Left colon (tissue), 2 donors: ENCODE results near the gene KLF11. TPM values are rescaled to one million over a fixed set of nuclear protein-coding genes. Genes with fewer than 3 reads are reported as not detected.
"Not testable (repeated sequence)": the region's sequence is repeated elsewhere in the genome, so short reads cannot be mapped to it uniquely, and the experiment has no call there.

Source experiments
- ATAC-seq: fragments of 200-7000 bp; cut with Tn5 transposase; one replicate; pipeline ENCODE4 v1.9.1; 2020; ENCODE audit warnings: mild to moderate bottlenecking, moderate library complexity
- DNase-seq, 2 donors: peaks; one replicate each; pipeline ENCODE4 v3.0.0-alpha.2; 2020
- intact Hi-C, 2 donors: fragments of 100-400 bp; cut with DNase I in 1 of 2; cut with micrococcal nuclease in 1 of 2; formaldehyde crosslinking; loops; one replicate each; pipeline versions ENCODE4 v1.11.2 to v1.14.0; 2022; cut with DNase I, micrococcal nuclease
- total RNA-seq, 2 donors: library from RNA; stranded (reverse); fragmentation: NEBNext Ultra II Directional; extraction: Animal tissue kit (Norgen Biotek cat#: 25700); gene quantifications; one replicate each; pipeline ENCODE4 v1.2.1, GENCODE V29; 2021
- donor health status: DM: no; HTN: no; CAD: no.
- donor health status: DM: yes; HTN: yes; CAD: no.

Gene KLF11
- total RNA-seq, 2 donors from 2014 or later = 9.7 to 10.2 TPM

DNA sequence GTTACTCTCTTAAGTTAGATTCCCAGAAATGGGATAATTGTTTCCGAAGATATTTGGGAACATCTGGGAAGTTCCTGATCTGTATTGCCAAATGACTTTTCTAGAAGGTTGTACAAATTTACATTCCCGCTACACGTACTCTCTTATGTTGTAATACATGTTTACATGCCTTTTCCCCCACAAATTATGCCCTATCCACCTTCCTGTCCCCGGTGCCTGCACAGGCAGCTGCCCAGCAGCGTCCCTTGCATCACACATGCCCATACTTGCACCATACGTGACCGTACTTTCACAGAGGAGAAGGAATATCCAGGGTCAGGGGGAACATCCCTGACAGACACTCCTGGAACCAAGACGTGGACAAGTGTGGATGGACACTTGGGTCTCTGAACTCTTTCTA lies 24.2 kb upstream of the KLF11 start:
- intact Hi-C loops = no loop called here
- ATAC-seq (no peak), DNase-seq (no peak)

DNA sequence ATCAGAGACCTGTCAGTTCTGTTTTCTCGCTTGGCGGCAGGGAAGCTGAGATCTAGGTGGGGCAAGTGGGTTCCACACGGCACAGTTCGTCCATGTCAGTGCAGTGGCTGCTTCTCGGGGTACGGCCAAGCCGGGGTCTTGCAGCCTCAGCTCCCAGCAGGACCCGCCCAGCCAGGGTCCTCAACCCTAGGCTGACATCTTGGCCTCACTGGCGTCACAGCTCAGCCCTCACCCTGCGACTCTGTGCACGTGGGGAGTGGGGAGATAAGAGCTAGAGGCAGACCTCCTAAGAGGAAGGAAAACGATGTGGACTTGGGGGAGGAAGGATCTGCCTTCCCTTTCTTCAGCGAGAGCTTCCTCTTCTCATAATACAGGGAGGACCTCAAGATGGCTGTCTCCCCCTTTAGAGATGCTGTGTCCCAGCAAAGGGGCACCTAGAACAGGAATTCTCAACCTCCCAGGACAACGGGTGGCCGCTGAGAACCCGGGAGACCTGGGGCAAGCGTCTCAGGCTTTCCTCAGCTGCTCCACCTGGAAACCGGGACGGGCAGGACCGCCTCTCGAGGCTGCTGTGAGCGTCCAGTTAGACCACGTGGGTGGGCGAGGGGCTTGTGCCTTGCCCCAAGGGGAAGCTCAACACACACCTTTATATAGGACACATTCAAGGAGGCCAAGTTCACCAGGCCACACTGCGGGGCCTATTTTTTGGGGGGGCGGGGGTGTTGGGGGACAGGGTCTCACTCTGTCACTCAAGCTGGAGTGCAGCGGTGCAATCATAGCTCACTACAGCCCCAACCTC lies 23.5 kb upstream of the KLF11 start:
- no peak for DNase-seq
- no peak for ATAC-seq
- intact Hi-C loops = no loop called here

DNA sequence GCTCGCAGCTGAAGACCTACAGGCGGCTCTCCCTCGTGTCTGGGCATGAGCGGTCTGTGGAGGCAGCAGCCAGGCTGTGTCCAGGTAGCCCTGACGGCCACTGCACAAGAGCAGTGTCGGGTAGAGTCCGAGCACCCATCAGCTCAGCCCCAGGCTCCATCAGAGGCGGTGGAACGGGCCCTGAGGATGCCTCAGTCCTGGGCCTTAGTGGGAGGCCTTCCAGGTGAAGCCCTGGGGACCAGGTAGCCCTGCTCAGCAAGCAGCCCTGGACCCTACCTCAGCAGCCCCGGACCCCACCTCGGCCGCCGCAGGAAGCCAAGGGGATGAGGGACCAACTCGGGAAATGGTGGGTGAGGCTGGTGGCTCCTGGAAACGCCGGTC lies 21.3 kb upstream of the KLF11 start:
- intact Hi-C loops = no loop called here
- ATAC-seq (no peak), DNase-seq (no peak)

DNA sequence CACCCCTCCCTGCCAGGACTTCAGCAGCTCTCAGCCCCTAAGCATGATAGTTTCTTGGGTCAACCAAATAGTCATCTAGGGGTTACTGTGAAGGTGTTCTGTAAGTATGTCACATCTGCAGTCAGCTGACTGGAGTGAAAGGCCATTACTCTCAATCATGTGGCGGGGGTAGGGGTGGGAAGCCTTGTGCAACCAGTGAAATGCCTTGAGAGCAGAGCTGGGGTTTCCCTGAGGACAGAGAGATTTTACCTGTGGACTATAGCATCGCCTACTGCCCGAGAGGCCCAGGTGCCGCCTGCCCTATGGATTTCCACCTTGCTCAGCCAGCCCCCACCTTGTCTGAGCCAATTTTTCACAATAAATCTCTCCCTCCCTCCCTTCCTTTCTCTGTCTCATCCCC lies 20.9 kb upstream of the KLF11 start:
- intact Hi-C loops = no loop called here
- DNase-seq (no peak), ATAC-seq (no peak)

DNA sequence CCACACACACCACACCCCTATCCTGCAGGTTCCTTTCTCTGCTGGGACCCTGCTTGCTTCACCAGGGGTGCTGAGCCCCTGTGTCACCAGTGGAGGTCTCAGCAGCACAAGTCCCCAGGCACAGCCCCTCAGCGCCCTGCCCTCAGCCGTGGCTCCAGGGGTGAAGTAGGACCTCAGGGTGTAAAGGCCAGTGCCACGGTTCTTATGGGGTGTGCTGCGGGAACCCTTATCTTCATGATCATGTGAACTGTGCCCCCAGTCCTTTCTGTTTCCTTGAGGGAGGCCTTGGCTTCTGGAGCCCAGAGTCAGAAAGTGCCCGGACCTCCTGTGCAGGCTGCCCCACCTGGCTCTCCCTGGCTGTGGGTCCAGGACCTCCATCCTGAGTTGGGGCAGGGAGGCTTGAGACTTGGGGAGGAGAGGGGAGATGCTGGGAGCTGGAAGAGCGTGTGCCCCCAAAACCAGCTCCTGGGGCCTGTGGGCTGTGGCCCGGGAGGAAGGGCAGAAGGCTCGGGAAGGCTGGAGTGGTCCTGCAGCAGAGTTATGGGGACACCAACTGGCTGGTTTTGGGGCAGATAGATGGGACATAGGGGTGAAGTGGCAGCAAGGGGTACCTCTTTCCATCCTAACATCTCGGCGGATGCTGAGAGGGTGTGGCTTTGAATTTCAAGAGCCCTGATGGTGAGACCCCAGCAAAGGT lies 20.2 kb upstream of the KLF11 start:
- ATAC-seq (no peak), DNase-seq (no peak)
- intact Hi-C loops = no loop called here

DNA sequence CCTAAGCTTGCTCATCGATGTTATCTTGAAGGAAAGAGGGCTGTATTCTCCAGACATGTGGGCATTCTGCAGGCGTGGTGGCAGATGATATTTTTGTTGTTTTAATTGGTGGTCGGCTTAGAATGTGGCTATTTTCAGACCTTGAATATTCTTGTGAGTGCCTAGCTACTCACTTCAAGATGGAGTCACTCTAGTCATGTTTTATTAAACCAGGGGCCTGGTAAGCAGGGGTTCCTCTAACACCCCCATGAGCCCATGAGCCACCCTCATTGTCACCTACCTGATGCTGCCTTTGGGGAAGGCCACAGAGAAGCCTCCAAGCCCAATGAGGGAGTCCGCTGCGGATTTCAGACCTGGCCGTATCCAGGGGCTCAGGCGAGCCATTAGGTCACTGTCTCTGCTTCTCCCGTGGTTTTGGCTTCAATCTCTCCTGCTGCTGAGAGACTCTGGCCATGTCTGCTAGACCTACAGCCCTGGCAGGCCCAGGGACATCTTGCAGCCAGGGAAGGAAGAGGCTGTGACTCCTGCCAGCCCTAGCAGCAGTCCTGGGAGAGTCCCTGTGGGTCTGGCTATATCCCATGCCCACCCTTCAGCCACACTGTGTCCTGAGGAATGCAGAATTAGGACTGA lies 16.3 kb upstream of the KLF11 start:
- intact Hi-C loops = no loop called here
- no peak for DNase-seq
- no peak for ATAC-seq

DNA sequence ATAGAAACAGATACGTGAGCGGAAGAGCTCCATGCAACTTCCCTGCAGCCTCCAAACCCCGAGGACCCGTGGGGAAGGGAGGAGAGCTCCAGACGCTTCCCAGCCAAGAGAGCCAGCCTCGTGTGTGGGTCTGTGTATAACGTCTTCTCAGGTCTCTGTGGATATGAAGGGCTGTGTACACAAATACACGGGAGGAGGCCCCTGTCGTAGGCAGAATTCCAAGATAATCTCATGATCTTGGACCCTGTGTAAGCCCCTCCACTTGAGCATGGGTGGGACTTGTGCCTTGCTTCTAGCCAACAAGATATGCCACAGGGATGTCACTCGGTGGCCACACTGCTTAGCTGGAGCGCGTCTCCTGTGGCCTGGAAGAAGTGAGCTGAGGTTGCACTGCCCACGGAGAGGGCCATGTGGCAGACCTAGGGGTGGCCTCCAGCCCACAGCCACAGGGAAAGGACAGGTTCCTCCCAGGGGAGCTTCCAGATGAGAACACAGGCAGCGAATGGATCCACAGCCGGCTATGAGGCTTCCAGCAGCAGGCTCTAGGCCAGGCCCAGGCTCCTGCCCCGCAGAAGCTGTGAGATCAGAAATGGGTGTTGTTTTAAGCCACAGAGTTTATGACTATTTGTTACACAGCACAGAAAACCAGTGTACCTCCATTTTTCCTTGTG lies 15.6 kb upstream of the KLF11 start:
- DNase-seq (no peak), ATAC-seq (no peak)
- intact Hi-C loops = no loop called here

DNA sequence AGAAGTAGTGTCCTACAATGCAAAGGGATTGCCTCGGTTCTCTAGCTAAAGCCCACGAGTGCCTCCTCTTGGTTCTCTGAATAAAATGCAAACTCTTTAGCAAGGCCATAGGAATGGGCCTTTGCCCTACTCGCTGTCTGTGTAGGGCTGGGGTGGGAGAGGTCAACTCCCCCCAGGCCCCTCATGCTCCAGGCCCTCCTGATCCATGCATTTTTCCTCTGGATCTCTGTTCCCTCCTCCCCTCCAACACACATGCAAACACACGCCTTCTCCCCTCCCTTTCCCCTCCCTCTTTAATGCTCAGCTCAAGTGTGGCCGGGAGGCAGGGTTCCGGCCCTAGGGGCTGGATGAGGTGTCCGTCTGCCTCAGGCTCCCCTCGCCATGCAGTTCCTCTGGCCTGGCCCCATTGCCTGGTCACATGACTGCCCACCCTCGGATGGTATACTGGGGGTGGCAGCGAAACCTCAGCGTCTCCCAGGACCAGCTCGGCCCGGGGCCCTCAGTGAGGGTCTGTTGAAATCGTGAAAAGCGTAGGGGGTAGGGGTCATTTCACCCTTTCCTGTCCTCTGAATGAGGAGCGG lies 14.9 kb upstream of the KLF11 start:
- ATAC-seq (no peak), DNase-seq (no peak)
- intact Hi-C loops = no loop called here

DNA sequence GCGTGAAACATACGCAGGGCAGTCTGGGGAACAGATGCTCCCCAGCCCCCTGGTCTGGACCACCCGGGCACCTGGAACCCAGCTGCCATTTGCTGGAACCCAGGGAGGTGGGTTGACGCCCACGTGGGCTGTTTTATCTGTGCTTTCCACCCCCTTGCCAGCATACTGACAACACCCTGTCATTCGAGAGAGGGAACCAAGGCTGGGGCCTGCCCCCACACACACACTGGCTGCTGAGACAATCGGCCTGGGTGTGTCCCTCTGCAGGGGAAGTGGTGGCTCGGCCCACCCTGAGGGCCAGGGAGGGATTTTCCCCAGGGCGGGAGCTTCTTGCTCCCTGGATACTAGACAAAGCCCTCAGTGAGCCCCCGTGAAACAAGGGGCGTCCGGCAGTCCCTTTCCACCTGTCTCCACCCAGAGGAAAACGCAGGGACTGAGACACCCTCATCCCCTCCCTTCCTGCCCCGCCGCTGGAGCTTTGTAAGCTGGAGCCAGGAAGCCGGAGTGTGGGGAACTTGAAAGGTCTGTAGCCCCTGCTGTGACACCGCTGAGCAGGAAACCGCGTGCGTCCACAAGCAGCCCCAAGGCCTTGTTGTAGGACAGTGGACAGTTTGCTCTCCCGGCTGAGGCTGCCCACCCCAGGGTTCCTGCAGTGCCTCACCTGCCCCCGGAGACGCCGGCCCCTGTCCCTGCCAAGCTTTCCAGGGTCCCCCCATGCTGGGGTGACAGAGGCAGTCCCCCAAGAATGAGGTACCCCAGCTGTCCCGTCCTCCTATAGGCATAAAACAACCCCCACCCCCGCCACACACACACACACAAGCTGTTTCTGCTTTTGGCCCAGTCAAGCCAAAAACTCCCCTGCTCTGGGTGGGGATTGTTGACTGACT lies 14.1 kb upstream of the KLF11 start:
- DNase-seq (peak; percentile 63 to 72), ATAC-seq (peak; percentile 83)
- intact Hi-C loops = no loop called here

DNA sequence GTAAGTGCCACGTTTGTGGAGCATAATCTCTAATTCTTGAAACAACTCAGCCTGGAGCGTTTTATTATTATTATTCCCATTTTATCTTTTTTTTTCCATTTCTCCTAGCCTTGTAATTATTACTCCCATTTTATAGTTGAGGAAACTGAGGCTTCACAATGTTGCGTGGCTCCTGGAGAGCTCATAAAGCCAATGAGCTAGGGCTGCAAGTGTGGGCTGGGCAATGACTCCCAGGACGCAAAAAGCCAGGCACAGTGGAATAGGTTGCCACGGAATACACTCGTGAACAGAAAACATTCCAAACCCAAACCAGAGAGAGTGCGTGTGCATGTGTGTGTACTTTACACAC lies 13.5 kb upstream of the KLF11 start:
- ATAC-seq (no peak), DNase-seq (no peak)
- intact Hi-C loops = no loop called here

DNA sequence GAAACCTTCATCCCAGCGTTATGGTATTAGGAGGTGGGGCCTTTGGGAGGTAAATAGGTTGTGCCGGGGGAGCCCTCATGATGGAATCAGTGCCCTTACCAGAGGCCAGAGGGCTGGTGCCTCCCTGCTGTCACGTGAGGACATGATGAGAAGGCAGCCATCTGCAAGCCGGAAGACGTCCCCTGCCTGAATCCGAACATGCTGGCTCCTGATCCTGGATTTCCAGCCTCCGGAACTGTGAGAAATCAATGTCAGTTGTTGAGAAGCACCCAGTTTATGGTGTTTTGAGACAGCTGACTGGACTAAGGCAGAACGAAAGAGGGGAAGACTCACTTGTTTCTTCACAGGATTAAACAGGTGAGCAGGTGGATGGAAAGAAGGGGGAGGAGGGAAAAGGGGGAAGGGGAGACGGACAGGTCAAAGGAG lies 13.0 kb upstream of the KLF11 start:
- ATAC-seq (peak; percentile 67), DNase-seq (peak; percentile 48 to 69)
- intact Hi-C loops = no loop called here

DNA sequence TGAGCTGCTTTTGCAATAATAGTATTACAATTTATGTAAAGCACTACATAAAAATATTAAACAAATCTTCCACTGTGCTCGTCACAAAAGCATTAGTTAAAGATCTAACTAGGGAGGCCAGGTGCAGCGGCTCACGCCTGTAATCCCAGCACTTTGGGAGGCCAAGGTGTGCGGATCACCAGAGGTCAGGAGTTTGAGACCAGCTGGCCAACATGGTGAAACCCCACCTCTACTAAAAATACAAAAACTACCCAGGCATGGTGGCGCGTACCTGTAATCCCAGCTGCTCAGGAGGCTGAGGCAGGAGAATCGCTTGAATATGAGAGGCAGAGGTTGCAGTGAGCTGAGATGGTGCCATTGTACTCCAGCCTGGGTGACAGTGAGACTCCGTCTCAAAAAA lies 12.6 kb upstream of the KLF11 start:
- intact Hi-C loops, ATAC-seq, DNase-seq: not testable (repeated sequence)

DNA sequence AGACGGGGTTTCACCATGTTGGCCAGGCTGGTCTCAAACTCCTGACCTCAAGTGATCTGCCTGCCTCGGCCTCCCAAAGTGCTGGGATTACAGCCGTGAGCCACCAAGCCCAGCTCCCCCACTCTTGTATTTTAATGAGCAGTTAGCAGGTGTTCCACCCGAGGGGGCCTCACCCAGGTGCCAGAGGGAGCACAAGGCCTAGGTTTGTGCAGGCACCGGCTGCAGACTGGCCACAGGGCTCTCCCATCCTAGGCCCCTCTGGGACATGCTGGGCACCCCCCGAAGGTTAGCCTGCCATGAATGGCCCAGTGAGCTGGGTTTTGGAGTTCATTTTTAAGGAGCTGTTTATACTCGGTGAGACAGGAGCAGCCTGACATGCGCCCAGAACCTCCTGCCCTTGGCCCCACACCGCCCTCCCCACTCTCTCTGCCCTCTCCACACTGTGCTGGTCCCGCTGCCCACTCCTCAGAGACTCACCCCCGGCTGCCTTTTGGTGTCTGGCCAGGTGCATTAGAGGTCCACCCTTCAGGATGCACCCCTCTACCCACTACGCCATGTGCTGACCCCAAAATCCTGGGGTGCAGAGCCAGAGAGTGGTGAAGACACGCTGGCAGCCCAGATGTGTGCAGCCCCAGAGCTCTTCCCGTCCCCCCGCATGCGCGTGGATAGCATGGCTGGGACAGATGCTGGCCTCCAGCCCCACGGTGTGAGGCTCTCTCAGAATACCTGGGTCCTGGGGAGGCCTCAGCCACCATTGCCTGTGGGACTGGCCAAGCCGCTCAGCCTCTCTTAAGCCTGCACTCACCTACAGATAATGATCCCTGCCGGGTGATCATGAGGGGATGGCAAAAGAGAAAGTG lies 11.2 kb upstream of the KLF11 start:
- DNase-seq = no peak
- no peak for ATAC-seq
- intact Hi-C loops = no loop called here

DNA sequence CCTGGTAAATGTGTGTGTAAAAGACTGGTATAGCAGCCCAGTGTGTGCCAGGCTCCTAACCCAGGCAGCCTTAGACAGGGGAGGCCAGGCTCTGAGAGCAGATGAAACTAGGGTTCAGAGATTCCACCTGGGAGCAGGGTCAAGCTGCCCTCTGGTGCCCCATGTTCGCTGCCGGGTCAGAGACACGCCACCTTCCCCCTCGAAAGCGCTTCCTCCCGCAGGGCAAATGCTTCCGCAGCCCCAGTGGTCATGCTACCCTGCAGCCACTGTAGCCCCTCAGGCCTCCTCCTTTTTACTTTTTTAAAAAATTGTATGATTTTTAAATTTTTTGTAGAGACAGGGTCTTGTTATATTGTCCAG lies 10.6 kb upstream of the KLF11 start:
- ATAC-seq (no peak), DNase-seq (no peak)
- intact Hi-C loops = no loop called here

DNA sequence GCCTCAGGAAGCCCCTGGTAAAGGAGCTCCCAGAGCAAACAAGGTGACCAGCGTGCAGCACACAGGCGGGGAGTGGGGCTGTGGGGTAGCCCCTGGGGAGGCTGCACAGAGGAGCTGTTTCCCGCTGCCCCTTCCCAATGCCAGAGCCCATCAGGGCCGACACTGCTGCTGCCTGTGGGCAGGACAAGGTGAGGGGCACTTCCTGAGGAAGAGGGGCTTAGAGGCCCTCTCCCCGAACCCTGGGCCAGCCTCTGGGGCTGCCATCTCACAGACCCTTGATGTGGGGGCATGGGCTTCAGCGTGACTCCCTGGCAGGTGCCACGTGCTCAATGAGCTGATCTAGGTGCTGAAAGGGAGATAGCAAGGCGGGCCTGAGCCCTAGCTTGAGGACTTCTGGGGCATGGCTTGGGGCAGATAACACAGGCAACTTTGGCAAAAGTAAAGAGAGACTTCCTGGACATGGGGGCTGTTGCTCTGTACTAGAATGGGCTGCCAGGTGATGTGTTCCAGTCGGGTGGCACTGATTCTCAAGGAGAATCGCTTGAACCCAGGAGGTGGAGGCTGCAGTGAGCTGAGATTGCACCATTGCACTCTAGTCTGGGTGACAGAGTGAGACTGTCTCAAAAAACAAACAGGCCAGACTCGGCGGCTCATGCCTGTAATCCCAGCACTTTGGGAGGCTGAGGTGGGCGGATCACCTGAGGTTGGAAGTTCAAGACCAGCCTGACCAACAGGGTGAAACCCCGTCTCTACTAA lies 9.9 kb upstream of the KLF11 start:
- DNase-seq (no peak), ATAC-seq (no peak)
- intact Hi-C loops = no loop called here

DNA sequence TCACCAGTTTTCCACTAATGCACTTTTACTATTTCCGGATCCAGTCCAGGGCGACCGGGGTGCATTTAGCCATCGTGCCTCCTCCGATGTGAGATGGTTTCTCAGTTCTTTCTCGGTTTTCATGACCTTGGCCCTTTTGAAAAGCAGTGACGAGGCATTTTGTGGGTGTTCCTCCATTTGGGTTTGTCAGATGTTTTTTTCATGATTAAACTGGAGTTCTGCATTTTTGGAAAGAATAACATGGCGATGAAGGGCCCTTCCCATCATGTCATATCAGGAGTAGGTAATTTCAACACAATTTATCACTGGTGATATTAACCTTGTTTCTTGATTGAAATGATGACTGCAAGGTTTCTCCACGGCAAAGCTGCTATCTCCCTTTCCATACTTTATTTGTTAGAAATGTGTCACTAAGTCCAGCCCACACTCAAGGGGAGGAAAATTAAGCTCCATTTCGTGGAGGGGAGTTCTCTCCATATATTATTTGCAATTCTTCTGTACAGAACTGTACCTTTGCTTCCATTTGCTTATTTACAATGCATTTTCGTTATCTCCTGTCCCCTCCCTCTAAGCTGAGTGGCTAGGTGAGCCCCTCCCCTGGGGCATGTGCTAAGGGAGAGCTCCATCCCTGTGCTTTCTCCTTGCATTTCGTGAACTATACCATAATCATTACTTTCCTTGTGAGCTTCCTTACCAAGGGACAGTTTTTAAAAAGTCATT lies 8.9 kb upstream of the KLF11 start:
- intact Hi-C loops = no loop called here
- ATAC-seq (no peak), DNase-seq (no peak)
